ENCODE data around the gene TIGD1.

TIGD1 gene

DNA sequence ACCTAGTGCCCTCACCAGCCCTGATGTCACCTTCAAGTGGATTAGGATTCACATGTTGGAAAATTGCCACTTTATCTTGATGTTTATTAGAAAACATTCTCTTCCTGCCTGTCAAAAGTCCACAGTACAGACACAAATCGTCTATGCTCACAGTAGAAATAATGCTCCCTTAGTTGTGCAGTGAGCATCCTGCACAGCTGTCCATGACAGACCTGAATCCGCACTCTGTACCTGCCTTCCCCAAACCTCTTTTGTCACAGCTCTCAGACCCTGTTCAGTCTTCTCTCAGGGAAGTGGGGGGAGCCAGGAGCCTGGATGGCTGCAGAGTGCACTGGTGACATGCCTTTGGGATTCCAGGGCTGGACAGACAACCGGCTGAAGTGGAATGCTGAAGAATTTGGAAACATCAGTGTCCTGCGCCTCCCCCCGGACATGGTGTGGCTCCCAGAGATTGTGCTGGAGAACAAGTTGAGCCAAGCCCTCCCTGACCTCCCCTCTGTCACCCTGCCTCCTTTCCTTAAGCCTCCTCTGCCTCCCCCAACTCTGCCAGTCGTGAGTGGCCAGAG is 22.4 kb downstream of the TIGD1 start:
- H3K4me3 ChIP-seq (ENCODE audit: low read length) = no peak overlapping the region
- DNase-seq (ENCODE audit: low read depth, low spot score) = no peak

DNA sequence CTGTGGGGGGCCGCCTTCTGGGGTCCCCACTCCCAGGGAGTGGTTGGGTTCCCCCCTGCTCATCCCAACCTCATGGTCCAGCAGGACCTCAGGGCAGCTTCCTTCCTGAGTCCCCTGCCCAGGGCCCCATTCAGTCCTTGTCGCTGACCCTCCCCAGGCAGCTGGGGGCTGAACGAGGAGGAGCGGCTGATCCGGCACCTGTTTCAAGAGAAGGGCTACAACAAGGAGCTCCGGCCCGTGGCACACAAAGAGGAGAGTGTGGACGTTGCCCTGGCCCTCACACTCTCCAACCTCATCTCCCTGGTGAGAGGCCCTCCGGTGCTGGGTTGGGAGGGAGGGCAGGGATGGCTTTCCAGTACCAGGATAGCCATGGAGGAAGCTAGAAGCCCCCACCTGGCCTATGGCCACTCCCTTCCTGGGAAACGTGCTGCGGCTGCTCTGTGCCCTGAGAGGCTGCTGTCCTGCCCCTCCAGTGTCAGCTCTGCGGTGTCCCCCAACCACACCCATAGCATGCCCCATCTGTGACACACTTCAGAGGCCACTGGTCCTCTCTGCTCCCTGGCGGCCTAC is 23.9 kb downstream of the TIGD1 start:
- H3K4me3 ChIP-seq (ENCODE audit: low read length) = no peak overlapping the region
- DNase-seq (ENCODE audit: low read depth, low spot score) = no peak

- DNase-seq (ENCODE audit: low read depth, low spot score) = no peak
- no peak within 1 kb of the TSS for H3K4me3 ChIP-seq (ENCODE audit: low read length)
Observed at GRCh38 chr2:232525791-232526371, 24.5 kb downstream of the TIGD1 start, which contains the start of gene CHRND. CHRND (plus strand) TSS chr2:232526160; CDS start chr2:232526216, 56 bp downstream.

DNA sequence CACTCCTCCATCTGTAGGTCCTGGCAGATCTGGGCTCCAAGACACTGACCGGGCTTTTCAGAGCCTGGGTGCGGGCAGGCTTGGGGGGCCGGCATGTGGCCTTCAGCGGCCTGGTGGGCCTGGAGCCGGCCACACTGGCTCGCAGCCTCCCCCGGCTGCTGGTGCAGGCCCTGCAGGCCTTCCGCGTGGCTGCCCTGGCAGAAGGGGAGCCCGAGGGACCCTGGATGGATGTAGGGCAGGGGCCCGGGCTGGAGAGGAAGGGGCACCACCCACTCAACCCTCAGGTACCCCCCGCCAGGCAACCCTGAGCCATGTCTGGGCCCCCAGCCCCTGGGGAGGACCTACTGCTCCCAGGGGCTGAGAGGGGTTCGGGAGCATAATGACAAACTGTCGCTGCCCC is 25.2 kb downstream of the TIGD1 start:
- DNase-seq (ENCODE audit: low read depth, low spot score) = no peak
- H3K4me3 ChIP-seq (ENCODE audit: low read length) = no peak overlapping the region

DNA sequence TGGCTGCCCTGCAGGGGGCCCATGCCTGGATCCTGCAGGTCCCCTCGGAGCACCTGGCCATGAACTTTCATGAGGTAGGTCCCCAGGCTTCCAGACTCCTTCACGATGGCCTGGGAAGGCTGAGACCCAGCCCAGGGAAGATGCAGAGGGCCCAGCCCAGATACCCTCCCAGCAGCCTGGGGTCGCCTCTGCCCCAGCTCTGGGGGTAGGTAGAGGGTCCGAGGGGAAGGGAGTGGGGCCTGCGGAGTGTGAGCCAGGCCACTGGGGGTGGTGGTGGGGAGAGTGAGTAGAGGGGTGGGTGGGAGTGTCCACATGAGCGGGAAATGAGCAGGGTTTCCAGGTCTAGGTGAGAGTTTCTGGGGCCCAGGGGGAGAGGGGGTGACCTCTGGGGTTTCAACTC is 25.6 kb downstream of the TIGD1 start:
- H3K4me3 ChIP-seq (ENCODE audit: low read length) = no peak overlapping the region
- no peak for DNase-seq (ENCODE audit: low read depth, low spot score)

GRCh38 chr2:232523682-232524597 is 26.4 kb downstream of the TIGD1 start:
- no peak for DNase-seq (ENCODE audit: low read depth, low spot score)
- H3K4me3 ChIP-seq (ENCODE audit: low read length) = no peak overlapping the region

GRCh38 chr2:232523402-232523681 is 27.0 kb downstream of the TIGD1 start:
- no peak overlapping the region for H3K4me3 ChIP-seq (ENCODE audit: low read length)
- no peak for DNase-seq (ENCODE audit: low read depth, low spot score)

DNA sequence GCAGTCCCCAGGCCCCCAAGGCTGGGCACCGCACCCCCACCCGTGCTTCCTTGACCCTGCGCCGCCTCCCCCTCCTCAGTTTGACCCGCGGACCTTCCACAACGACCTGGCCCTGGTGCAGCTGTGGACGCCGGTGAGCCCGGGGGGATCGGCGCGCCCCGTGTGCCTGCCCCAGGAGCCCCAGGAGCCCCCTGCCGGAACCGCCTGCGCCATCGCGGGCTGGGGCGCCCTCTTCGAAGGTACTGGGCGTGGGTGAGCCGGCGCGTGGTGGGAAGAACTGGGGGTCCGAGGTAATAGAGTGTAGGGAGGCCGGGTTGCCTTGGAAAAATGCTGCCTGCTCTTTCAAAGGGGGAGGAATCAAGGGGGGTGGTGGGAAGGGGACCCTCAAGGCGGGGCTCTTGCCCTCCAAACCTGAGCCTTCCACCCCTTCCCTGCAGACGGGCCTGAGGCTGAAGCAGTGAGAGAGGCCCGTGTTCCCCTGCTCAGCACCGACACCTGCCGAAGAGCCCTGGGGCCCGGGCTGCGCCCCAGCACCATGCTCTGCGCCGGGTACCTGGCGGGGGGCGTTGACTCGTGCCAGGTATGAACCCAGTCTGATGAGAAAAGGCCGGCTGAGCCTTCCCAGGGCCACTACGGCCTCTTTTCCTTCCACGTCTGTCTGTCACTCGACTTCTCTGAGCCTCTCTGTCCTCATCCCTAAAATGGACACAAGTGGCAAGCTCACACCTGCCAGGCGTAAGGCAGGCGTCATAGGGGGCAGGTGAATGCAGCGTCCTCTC is 27.5 kb downstream of the TIGD1 start:
- no peak overlapping the region for H3K4me3 ChIP-seq (ENCODE audit: low read length)
- DNase-seq (ENCODE audit: low read depth, low spot score) = no peak

- H3K4me3 ChIP-seq (ENCODE audit: low read length) = no peak overlapping the region
- DNase-seq (ENCODE audit: low read depth, low spot score) = no peak
Observed at GRCh38 chr2:232521959-232522622, 28.3 kb downstream of the TIGD1 start.

GRCh38 chr2:232521098-232521497 is 29.3 kb downstream of the TIGD1 start:
- no peak overlapping the region for H3K4me3 ChIP-seq (ENCODE audit: low read length)
- DNase-seq (ENCODE audit: low read depth, low spot score) = no peak

DNA sequence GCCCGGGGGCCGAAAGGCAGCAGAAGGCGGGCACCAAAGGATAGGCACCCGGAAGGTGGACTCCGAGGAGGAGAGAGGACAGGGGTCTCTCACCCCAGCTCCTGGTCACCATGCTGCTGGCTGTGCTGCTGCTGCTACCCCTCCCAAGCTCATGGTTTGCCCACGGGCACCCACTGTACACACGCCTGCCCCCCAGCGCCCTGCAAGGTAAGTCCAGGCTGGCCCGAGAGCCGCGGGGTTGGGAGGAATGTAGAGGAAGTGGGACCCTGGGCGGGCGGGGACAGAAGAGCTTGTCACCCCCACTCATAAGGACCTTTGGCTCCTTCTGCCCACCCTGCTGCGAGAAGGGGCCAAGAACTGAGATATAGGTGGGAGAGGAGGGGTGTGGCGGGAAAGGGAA is 29.9 kb downstream of the TIGD1 start:
- H3K4me3 ChIP-seq (ENCODE audit: low read length) = no peak overlapping the region

DNA sequence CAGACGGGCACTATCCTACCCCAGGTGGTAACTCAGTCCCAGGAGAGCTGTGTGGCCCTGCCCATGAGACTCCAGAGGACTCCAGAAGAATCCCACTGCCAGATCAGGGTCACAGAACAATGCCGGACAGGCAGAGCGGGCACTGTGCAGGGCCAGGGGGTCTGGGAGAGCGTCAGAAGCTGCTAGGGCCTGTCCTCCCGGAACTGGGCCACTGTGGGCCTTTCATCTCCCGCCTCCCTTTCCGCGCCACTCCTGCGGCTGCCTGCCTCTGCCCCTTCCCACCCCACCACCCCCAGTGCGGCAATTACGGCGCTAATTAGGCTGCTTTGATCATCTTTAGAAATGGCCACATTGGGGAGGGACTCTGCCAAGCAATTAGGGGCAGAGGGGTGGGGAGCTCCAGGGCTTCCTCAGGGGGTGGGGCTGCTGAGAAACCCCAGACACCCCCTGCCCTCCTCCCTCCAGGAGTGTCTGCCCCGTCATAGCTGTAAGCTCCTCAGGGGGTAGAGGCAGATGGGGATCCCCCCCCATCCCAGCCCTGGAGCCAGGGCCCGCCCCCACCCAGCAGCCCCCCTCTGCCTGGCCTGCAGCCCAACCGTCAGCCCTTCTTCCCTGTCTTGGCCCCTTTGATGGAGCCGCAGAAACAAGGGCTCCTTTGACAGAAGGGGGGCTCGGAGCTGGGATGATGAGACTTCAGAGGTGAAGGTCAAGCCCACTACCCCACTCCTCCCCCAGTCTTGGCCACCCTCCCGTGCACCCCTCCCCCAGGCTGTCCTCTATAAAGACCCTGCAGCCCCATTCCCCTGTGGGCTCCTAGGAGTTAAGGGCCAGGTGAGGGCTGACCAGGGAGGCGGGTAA is 30.5 kb downstream of the TIGD1 start, which contains the start of gene PRSS56:
PRSS56 (plus strand) TSS at position 808 of the 858 bp plus-strand sequence. CDS start 211 bp downstream, outside the sequence.
- no peak within 1 kb of the TSS for H3K4me3 ChIP-seq (ENCODE audit: low read length)
- DNase-seq (ENCODE audit: low read depth, low spot score) = no peak

More for the DNA sequence above, 29.9 kb downstream of the TIGD1 start:
- no peak for DNase-seq (ENCODE audit: low read depth, low spot score)

DNA sequence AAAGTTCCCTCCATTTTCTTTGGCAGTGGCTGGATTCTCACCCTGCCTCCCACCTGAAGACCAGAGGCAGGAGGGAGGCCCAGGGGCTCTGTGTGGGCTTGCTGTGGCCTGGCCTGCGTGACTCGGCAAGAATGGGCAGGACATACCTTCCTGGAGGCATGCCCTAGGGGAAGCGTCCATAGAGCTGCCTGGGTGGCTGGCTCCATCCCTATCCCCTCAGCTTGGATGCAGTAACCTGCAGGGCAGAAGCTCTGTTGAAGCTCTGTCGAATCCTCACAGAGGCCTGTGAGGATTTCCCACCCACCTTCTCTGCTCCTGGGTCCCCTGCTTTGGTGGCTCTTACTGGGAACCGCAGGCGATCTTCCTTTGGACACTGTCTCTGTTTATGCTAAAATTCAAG is 31.5 kb downstream of the TIGD1 start:
- no peak for DNase-seq (ENCODE audit: low read depth, low spot score)

DNA sequence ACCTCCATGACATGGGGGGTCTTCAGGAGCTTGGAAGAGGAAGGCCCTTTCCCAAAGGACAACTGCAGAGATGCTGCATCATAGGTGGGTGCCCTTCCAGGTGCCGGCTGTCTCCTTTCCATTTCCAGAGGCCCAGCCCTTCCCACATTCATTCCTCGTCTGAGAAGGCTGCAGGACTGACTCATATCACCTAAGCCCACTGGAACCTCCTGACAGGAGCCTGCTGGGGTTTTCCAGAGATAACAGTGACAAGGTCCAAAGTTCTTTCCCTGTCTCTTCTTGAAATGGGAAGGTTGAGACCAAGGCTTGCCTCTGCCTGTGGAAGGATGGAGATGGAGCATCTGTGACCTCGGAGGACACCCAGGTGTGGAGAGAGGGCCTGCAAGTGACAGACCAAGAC is 33.8 kb downstream of the TIGD1 start:
- no peak for DNase-seq (ENCODE audit: low read depth, low spot score)
- H3K4me3 ChIP-seq (ENCODE audit: low read length) = no peak overlapping the region

More for the DNA sequence above, 31.5 kb downstream of the TIGD1 start:
- H3K4me3 ChIP-seq (ENCODE audit: low read length) = no peak overlapping the region

- no peak for DNase-seq (ENCODE audit: low read depth, low spot score)
- H3K4me3 ChIP-seq (ENCODE audit: low read length) = no peak overlapping the region
Observed at GRCh38 chr2:232515639-232516038, 34.7 kb downstream of the TIGD1 start.

DNA sequence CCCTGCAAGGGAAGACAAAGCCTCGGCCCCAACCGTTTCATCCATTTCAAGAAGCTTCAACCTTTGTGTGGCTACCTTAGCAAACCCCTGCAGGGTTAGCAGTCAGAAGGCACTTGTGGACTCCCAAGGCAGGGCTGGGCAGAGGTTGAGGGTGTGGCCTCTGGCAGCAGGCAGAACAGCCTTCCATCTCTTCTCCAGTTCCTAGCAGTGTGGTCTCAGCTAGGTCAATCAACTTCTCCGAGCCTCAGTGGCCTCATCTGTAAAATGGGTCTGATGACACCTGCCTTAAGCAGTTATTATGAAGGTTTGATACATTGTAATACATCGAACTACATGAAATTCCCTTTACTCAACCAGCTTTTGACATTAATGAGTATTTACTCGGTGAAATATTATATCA is 37.0 kb downstream of the TIGD1 start:
- H3K4me3 ChIP-seq (ENCODE audit: low read length) = no peak overlapping the region
- no peak for DNase-seq (ENCODE audit: low read depth, low spot score)

DNA sequence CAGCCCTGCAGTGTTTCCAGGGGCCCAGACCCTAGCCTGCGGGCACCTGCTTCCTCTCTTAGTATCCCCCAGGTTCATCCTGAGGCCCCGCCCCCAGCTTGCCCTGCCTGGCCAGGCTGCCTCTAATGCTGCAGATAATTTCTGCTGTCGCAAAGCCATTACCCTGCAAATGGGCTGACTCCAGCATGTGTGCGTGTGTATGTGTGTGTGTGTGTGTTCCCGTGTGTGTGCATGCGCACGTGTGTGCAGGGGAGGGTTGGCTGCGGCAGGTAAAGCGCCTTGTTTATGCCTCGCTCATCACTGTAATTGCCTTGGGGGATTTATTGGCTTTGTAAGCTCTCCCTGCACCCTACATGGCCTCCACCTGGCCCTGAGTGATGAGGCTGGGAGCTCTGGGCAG is 37.8 kb downstream of the TIGD1 start:
- no peak overlapping the region for H3K4me3 ChIP-seq (ENCODE audit: low read length)
- DNase-seq (ENCODE audit: low read depth, low spot score) = no peak

DNA sequence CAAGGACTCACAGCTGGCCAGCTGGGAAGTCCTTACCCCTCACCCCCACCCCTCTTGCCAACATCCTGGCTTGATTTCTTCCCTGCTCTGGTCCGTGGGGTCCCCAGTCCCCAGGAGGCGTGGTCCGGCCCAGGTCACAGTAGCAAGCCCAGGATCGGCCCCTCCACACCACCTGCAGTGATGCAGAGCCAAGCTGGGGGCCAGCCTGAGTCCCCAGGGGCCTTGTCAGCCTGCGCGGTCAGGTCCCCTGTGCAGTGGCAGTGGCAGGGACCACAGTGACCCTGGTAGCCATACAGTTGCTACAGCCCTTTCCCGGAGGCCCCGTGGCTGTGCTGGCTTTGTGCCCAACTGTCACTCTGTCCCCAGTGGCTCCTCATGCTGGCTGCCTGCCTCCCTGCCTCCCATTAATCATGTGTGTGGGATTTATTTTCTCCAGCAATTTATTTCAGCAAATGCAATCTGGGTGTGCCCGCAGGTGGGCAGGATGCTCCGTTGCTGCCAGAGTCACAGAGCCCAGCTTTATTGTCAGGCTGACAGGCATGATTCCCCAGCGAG is 38.9 kb downstream of the TIGD1 start:
- no peak for DNase-seq (ENCODE audit: low read depth, low spot score)
- H3K4me3 ChIP-seq (ENCODE audit: low read length) = no peak overlapping the region
